ENCODE measurements around the gene CAMK2G.

GRCh38 chr10:73886661-73887293 lies 12.4 kb upstream of the CAMK2G start:
- TF ChIP-seq, protein P1, sequence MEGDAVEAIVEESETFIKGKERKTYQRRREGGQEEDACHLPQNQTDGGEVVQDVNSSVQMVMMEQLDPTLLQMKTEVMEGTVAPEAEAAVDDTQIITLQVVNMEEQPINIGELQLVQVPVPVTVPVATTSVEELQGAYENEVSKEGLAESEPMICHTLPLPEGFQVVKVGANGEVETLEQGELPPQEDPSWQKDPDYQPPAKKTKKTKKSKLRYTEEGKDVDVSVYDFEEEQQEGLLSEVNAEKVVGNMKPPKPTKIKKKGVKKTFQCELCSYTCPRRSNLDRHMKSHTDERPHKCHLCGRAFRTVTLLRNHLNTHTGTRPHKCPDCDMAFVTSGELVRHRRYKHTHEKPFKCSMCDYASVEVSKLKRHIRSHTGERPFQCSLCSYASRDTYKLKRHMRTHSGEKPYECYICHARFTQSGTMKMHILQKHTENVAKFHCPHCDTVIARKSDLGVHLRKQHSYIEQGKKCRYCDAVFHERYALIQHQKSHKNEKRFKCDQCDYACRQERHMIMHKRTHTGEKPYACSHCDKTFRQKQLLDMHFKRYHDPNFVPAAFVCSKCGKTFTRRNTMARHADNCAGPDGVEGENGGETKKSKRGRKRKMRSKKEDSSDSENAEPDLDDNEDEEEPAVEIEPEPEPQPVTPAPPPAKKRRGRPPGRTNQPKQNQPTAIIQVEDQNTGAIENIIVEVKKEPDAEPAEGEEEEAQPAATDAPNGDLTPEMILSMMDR (IDR thresholded peaks at IDR 0.05) = no peak
- TF ChIP-seq POLR2A (IDR thresholded peaks at IDR 0.05) = no peak

Measured in vagina (tissue), 2 donors.